HK-2 (cell line): ENCODE results near the gene RPS13.
A peak's percentile ranks its signal among the peaks of the same experiment; 100 is the strongest.
"Not testable (repeated sequence)": the region's sequence is repeated elsewhere in the genome, so short reads cannot be mapped to it uniquely, and the experiment has no call there.

Experiments used
- DNase-seq: peaks from one replicate; pipeline ENCODE4 v3.0.0-alpha.2; 2018; ENCODE audit not compliant: unreplicated experiment

RPS13 gene

DNA sequence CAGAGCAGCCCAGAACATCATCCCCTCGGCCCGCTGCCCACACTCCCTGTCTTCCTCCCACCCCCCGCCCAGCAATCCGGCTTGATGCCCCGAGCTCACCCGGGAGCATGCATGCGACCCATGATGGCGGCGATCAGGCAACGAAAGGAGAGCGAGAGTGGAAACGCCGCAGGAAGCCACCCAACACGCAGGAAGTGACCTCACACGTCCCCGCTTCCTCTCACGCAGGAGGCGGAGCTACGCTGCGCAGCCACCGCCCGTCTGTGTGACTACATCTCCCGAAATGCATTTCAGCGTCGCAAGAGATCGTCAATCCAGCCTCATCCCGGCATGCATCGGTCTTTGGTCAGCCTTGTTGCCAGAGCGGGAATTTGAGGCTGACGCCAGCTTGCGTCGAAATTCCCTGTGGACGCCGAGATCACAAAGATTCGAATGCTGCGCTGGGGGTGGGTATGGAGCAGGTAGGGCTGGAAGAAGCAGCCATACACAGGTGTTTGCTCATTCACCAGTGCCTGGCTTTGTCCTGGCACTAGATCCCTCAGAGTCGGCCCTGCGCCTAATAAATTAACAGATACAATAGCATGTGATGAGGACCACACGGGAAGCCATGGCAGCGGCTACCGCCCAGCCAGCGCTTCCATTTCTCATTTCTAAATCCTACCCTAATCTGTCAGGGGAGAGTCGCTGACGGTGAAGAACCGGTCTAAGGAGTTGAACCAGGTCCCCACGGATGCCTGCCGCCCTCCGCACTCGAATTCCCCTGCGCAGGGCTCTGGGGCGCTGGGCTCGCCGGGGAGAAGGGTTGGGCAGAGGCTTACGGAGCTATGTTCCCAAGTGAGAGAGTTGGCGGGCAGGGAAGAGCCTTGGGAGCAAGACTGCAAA lies at the start of gene RPS13:
RPS13 (minus strand) TSS at position 148 of the 882 bp plus-strand sequence; CDS start at position 122, 26 bp downstream.
- DNase-seq, result peak; percentile 92

DNA sequence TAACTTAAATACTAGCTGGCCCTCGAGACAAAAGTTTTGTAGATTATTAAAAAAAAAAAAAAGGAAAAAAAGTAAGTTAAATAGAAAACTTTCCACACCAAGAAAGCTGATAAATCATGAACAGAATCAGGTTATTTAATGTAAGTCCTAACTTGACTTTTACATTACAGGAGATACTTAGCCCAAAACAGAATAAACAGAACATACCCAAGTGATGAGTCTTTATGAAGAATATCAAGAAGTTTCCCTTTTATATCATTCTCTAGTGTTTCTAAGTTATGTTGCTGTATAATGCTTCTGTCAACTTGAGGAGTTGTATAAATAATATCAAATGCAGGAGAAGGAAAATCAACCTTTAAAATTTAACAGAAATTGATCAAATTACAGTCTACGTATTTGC lies 44.5 kb upstream of the RPS13 start:
- no peak for DNase-seq

DNA sequence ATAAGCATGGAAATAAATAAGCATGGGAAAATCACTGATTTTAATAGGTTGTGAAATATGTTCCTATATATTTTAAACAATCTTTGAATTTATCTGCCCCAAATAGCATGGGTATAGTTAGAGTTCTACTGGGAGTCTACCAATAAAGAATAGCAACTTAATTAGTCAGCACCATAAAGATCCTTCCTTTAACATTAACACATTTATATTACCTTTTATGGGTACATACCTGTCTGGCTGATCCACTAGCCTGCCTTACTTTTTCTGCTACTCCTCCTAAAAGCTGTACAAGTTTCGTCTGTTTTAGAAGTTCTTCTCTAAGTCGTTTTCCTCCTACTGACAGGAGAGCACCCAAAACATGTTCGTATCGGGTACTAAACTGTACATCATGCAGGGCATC lies 39.8 kb upstream of the RPS13 start:
- DNase-seq, result no peak

DNA sequence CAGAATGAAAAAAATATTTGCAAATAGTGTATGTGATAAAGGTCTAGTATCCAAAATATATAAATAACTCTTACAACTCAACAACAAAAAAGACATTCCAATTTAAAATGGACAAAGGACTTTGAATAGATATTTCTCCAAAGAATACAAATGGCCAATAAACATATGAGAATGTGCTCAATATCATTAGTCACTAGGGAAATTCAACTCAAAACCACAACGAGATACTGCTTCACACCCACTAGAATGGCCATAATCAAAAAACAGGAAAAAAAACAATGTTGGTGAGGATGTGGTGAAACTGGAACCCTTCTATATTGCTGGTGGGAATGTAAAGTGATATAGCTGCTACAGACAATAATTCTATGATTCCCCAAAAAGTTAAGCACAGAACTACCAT lies 38.6 kb upstream of the RPS13 start:
- DNase-seq, result no peak

DNA sequence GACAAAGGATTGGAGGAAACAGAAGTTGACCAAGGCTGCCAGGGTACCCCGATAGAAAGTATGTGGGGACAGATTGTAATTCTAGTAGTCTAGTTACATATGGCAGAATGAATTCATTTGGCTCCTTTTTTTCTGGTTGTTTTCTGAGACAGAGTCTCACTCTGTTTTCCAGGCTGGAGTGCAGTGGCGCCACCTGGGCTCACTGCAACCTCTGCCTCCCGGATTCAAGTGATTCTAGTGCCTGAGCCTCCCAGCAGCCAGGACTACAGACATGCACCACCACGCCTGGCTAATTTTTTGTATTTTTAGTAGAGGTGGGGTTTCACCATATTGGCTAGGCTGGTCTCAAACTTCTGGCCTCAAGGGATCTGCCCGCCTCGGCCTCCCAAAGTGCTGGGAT lies 30.3 kb upstream of the RPS13 start:
- not testable (repeated sequence) for DNase-seq

DNA sequence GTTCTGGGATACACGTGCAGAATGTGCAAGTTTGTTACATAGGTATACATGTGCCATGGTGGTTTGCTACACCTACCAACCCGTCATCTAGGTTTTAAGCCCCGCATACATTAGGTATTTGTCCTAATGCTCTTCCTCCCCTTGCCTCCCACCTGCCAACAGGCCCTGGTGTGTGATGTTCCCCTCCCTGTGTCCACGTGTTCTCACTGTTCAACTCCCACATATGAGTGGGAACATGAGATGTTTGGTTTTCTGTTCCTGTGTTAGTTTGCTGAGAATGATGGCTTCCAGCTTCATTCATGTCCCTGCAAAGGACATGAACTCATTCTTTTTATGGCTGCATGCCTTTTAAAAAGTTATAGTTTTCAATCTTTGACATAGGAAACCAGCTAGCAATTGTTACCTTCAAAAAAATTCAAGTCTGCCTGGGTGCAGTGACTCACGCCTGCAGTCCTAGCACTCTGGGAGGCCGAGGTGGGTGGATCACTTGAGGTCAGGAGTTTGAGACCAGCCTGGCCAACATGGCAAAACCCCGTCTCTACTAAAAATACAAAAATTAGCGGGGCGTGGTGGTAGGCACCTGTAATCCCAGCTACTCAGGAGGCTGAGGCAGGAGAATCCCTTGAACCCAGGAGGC lies 28.1 kb upstream of the RPS13 start:
- DNase-seq, result not testable (repeated sequence)

DNA sequence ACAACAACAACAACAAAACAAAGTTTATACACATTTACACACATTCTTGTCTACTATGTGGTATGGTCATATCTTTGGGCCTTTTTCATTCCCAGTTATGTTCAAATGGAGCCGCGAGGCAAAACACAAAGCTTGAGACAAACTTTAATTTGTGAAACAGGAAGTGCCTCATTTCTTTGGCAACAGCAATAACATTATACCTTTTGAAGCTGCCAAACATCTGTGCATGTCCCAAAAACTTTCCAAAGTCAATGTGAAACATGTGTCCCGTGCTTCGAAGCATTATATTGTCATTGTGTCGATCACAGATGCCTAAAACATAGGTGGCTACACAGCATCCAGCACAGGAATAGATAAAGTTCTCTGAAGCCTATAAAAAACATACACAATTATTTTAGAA lies 25.0 kb upstream of the RPS13 start:
- DNase-seq, result no peak

DNA sequence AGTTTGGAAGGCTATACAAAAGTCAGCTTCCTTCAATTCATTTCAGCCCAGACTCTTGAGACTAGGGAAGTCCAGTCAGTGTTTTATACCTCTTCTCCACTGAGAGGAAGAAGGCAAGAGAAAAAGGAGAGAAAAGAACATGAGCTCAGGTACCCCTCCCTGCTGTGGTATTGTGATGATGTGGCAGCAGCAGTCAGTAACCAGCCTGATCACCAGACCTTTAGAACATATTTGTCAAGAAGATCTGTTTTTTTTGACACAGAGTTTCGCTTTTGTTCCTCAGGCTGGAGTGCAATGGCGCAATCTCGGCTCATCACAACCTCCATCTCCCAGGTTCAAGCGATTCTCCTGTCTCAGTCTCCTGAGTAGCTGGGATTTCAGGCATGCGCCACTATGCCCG lies 21.2 kb upstream of the RPS13 start:
- DNase-seq, result no peak

DNA sequence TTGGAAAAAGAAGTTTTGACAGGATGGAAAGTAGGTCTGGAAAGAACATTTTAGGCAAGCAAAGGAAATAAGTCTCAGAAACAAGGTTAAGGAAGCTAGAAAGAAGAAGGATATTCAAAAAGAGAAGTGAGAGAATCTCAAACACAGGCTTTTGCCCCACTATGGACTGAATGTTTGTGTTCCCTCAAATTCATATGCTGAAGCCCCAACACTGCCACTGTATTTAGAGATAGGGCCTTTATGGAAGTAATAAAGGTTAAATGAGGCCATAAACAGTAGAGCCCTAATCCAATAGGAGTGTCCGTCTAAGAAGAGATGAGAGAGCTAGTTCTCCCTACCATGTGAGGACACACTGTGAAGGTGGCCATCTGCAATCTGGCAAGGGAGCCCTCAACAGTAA lies 20.6 kb upstream of the RPS13 start:
- DNase-seq, result no peak

DNA sequence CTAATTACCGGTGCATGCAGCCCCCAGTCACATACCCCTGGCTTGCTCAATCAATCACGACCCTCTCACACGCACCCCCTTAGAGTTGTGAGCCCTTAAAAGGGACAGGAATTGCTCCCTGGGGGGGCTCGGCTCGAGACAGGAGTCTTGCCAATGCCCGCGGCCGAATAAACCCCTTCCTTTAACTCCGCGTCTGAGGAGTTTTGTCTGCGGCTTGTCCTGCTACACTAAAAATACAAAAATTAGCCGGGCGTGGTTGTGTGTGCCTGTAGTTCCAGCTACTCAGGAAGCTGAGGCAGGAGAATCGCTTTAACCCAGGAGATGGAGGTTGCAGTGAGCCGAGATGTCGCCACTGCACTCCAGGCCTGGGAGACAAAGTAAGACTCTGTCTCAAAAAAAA lies 8.5 kb upstream of the RPS13 start:
- DNase-seq, result not testable (repeated sequence)

DNA sequence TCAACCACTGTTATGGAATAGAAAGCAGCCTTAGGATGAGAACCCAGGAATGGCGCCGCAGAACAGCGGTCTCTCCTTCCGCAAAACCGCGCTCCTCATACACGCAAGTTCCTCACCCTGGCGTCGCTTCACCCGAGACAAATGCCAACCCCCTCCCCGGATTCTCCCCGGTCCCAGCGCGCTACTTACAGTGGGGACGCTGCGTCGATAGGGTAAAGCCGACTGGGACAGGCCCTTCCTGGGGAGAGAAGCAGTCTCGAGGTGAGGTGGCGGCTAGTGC lies 287 bp downstream of the RPS13 start:
- no peak for DNase-seq

DNA sequence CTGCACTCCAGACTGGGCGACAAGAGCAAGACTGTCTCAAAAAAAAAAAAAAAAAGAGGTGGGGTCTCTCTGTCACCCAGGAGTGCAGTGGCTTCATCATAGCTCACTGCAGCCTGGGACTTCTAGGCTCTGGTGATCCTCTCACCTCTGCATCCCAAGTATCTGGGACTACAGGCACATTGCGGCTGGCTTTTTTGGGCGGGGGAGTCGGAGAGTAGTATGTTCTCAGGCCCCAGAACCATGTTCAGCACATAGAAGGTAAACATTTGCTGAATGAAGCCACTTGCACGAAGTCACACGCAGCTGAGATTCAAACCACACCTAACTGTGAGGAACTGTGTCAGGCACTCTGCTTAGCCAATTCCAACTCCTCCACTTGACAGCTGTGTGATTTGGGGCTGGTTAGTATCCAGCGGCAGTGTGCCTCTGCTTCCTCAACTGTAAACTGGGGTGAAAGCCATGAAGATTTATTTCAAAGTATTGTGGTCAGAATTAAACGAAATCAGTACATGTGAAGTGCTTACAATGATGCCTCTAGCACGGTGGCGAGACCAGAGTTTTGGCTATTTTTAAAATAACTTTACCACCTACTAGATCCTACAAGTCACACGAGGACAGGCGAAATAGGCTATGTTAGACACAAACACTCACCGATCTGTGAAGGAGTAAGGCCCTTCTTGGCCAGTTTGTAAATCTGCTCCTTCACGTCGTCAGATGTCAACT lies 789 bp downstream of the RPS13 start:
- no peak for DNase-seq

DNA sequence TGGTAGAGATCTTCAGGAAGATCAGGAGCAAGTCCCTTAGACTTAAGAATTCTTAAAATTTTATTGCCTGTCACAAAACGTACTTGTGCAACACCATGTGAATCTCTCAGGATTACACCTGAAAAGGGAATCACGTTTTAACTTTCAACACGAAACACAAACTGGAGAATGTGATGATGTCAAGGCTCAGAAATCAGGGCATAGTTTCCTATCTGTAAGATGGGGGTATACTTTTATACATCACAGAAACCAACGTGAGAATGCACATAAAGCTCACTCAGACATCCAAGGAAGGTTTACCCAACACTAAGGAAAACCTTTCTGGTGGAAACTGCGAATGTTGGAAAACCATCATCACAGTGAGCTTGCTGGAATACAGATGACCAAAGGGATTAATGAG lies 2.0 kb downstream of the RPS13 start:
- DNase-seq, result no peak

DNA sequence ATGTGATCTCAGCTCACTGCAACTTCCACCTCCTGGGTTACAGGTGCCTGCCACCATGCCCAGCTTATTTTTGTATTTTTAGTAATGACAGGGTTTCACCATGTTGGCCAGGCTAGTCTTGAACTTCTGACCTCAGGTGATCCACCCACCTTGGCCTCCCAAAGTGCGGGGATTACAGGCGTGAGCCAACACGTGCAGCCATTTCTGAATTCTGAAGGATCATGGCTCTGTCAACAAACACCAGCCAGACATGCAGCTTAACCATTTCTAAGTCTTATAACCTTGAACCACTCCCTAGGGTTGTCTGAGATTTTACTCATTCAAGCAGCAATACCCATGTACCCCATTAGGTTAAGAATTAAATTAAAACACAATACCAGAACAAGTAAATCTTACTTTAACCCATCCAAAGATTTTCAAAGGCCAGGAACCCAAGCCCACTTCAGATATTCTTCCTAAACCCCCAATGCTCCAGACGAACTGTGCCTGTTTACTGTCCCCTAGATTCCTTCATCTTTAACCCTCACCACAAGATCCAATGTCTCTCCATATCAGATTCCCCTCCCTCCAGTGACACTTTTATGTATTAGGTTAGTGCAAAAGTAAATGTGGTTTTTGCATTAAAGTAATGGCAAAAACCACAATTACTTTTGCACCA lies 4.0 kb downstream of the RPS13 start:
- no peak for DNase-seq

DNA sequence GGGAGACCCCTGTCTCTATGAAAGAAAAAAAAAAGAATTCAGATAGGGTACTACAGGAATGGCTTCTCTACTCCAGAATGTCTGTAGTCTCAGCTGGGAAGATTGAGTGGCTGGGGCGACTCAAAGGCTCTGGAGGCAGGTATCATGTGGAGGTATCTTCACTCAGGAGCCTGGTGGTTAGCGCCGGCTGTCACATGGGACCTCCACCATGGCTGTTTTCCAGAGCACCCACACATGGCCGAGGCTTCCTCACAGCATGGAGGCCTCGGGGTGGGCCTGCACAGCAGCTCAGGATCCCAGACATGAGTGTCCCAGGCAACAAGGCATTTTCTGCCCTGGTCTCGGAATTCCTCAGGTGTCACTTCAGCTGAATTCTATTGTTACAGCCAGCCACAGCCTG lies 10.1 kb downstream of the RPS13 start:
- no peak for DNase-seq

DNA sequence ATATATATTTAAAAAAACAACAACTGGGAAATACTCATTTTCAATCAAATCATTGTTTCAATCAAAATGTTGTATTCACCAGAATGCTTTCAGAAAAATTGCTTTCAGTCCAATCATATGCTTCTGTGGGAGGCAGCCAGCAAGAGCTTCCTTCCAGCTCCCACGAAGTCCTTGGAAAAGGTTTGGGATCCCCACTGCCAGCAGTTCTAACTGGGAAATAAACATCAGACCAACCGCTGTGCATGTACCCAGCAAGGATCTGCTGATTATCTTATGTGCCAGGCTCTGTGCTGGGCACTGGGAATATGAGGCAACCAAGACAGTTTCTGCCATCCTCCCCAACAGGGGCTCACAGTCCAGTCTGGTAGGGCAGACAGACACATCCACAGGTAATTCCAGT lies 10.8 kb downstream of the RPS13 start:
- DNase-seq, result no peak

DNA sequence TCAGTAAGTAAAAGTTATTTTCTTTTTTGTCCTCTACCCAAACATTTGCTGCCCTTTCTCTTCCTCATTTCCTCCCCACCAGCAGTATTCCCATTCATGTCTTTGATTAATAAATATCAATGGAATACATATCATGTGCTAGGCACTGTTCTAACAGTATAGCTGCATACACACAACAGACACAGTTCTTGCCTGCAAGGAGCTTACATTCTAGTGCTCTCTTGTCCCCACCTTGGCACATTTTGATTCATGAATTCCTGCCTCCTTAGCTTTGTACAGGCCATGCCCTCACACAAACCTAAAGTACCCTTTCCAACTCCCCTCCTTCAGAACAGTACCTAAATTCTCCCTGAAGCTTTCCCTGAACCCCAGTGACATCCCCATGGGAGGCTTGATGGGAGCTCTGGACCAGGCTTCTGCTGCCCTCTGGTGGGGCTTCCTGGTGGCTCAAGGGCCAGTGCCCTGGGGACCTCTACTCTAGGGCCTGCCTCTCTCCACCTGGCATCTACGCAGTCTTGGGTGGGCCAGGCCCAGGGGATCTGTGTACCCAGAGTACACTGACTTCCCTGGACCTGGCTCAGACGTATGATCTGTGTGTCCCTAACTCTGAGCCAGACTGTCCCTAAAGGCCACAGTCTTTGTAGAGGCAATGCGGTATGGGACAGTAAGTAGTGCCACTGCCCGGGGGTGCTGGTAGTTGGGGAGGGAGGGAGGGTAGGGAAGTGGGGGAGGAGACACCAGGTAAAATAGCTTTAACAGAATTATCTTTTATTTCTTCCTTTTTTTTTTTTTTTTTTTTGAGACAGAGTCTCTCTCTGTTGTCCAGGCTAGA lies 14.1 kb downstream of the RPS13 start:
- peak; percentile 57 for DNase-seq

DNA sequence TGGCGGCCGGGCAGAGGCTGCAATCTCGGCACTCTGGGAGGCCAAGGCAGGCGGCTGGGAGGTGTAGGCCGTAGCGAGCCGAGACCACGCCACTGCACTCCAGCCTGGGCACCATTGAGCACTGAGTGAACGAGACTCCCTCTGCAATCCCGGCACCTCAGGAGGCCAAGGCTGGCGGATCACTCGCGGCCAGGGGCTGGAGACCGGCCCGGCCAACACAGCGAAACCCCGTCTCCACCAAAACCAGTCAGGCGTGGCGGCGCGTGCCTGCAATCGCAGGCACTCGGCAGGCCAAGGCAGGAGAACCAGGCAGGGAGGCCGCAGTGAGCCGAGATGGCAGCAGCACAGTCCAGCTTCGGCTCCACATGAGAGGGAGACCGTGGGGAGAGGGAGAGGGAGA lies 26.3 kb downstream of the RPS13 start:
- not testable (repeated sequence) for DNase-seq

DNA sequence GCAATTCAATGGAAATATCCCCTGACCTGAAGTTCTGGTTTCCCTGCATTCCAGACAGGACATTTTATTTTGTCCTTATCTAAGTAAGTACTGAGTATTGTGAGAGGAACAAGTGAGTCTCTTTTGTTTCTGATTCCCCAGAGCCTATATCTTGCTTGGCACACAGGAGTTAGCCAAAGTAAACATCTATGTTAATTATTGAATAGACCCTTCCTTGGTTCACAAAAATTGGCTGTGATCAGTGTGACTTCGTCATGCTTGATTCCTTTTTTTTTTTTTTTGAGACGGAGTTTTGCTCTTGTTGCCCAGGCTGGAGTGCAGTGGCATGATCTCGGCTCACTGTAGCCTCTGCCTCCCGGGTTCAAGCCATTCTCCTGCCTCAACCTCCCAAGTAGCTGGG lies 29.0 kb downstream of the RPS13 start:
- DNase-seq, result not testable (repeated sequence)

DNA sequence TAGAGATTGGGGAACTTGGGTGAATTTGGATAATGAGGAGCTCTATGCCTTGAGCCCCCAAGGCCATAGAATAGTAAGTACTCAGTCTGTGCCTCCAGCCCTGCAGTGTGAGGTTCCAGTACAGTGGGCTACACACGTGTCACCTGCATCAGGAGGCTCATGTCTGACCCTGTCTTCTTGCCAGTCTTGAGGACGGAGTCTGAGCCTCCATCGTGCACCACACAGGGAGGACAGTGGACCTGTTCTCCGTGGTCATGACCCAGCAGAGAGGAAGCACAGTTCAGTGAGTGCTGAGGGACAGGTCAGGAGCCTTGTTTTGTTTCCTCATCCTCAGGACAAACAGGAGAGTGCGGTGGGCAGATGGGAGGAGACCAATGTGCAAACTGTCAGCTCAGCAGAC lies 30.8 kb downstream of the RPS13 start:
- DNase-seq, result no peak
